Measurements from ENCODE around the gene RBP5. TPM values are rescaled to one million over a fixed set of nuclear protein-coding genes. Genes with fewer than 3 reads are reported as not detected.

The RBP5 gene
- total RNA-seq, 4 donors from 2014 or later, result 0.46 to 5.0 (median 0.91) TPM

- no peak for DNase-seq (ENCODE audit: extremely low spot score)
- intact Hi-C loops (cut with DNase I), result no loop called here
- no peaks in the 10 kb centered on the region for H3K9me3 ChIP-seq
- H3K27ac ChIP-seq (replicated peaks in 1 of 4), result no peak overlapping the region
- peaks cover 0 to 10% (median 4%) of the 10 kb centered on the region in 4 donors for H3K4me1 ChIP-seq
- H3K36me3 ChIP-seq, result peaks cover 0 to 45% (median 16%) of the 10 kb centered on the region in 4 donors
- WGBS, result 78% methylated on average over 6 of the region's 10 CpGs
- TF ChIP-seq EP300 (IDR thresholded peaks at IDR 0.05), result no peak
- no peak for TF ChIP-seq POLR2A (IDR thresholded peaks at IDR 0.05; ENCODE audit: low read depth)
- TF ChIP-seq CTCF (IDR thresholded peaks at IDR 0.05), result no peak
- H3K27me3 ChIP-seq, result peaks cover 0 to 20% (median 3%) of the 10 kb centered on the region in 4 donors
- no peak overlapping the region for H3K4me3 ChIP-seq
Observed at GRCh38 chr12:7158781-7159609, 30.3 kb upstream of the RBP5 start.

GRCh38 chr12:7157391-7157790 is 28.7 kb upstream of the RBP5 start:
- no peak for DNase-seq (ENCODE audit: extremely low spot score)

GRCh38 chr12:7156259-7157197 is 27.8 kb upstream of the RBP5 start:
- intact Hi-C loops (cut with DNase I), result no loop called here
- Histone ChIP-seq H3K9me3 (no peaks in the 10 kb centered on the region), H3K4me1 (no peaks in the 10 kb centered on the region), H3K36me3 (peaks cover 0 to 64% (median 25%) of the 10 kb centered on the region in 4 donors), H3K4me3 (no peak overlapping the region), H3K27me3 (no peaks in the 10 kb centered on the region), H3K27ac (replicated peaks in 1 of 4) (no peak overlapping the region)
- no peak for DNase-seq (ENCODE audit: extremely low spot score)
- 84% methylated on average over 1 of the region's 24 CpGs for WGBS
- TF ChIP-seq CTCF (IDR thresholded peaks at IDR 0.05) (no peak), EP300 (IDR thresholded peaks at IDR 0.05) (no peak), POLR2A (IDR thresholded peaks at IDR 0.05; ENCODE audit: low read depth) (no peak), POLR2AphosphoS5 (IDR thresholded peaks at IDR 0.05) (no peak)

More at GRCh38 chr12:7157391-7157790, 28.7 kb upstream of the RBP5 start:
- intact Hi-C loops (cut with DNase I), result no loop called here
- Histone ChIP-seq H3K4me3 (no peak overlapping the region), H3K4me1 (peaks cover 0 to 2% (median 0%) of the 10 kb centered on the region in 4 donors), H3K9me3 (no peaks in the 10 kb centered on the region), H3K36me3 (peaks cover 0 to 61% (median 24%) of the 10 kb centered on the region in 4 donors), H3K27ac (replicated peaks in 1 of 4) (no peak overlapping the region), H3K27me3 (peaks cover 0 to 6% (median 0%) of the 10 kb centered on the region in 4 donors)
- TF ChIP-seq POLR2AphosphoS5 (IDR thresholded peaks at IDR 0.05), result no peak
- no peak for TF ChIP-seq CTCF (IDR thresholded peaks at IDR 0.05)
- TF ChIP-seq EP300 (IDR thresholded peaks at IDR 0.05), result no peak
- no peak for TF ChIP-seq POLR2A (IDR thresholded peaks at IDR 0.05; ENCODE audit: low read depth)
- 94% methylated on average over 17 of the region's 17 CpGs for WGBS

- no peak overlapping the region for H3K27ac ChIP-seq (replicated peaks in 1 of 4)
- WGBS, result 78% methylated on average over 8 of the region's 8 CpGs
- no peak for DNase-seq (ENCODE audit: extremely low spot score)
Observed at GRCh38 chr12:7155471-7156034, 26.9 kb upstream of the RBP5 start.

More at GRCh38 chr12:7155471-7156034, 26.9 kb upstream of the RBP5 start:
- H3K4me3 ChIP-seq, result no peak overlapping the region
- no peaks in the 10 kb centered on the region for H3K27me3 ChIP-seq
- intact Hi-C loops (cut with DNase I), result no loop called here
- H3K9me3 ChIP-seq, result no peaks in the 10 kb centered on the region
- no peaks in the 10 kb centered on the region for H3K4me1 ChIP-seq
- TF ChIP-seq POLR2A (IDR thresholded peaks at IDR 0.05; ENCODE audit: low read depth) (no peak), POLR2AphosphoS5 (IDR thresholded peaks at IDR 0.05) (no peak)
- H3K36me3 ChIP-seq, result peaks cover 0 to 74% (median 30%) of the 10 kb centered on the region in 4 donors

Data from esophagus muscularis mucosa (tissue), 4 donors.